Measurements from ENCODE around the gene HIVEP3.

- TF ChIP-seq NR1H2 (CRISPR knock-in tag; IDR thresholded peaks at IDR 0.05) (no peak), FOXJ3 (CRISPR knock-in tag; IDR thresholded peaks at IDR 0.05; ENCODE audit: borderline replicate concordance) (no peak), CTCF (IDR thresholded peaks at IDR 0.05) (no peak), MYBL2 (CRISPR knock-in tag; IDR thresholded peaks at IDR 0.05) (no peak), NR3C1 (CRISPR knock-in tag; conservative IDR thresholded peaks at IDR 0.05; ENCODE audit: low read depth) (no peak), ATF6 (CRISPR knock-in tag; IDR thresholded peaks at IDR 0.05) (no peak), ZNF219 (CRISPR knock-in tag; IDR thresholded peaks at IDR 0.05; ENCODE audit: borderline replicate concordance) (no peak), EMX1 (CRISPR knock-in tag; IDR thresholded peaks at IDR 0.05) (no peak), TCF7 (CRISPR knock-in tag; IDR thresholded peaks at IDR 0.05; ENCODE audit: low read depth) (no peak), ETV6 (CRISPR knock-in tag; IDR thresholded peaks at IDR 0.05) (no peak), SMAD3 (CRISPR knock-in tag; IDR thresholded peaks at IDR 0.05; ENCODE audit: borderline replicate concordance) (no peak), TEAD4 (CRISPR knock-in tag; IDR thresholded peaks at IDR 0.05) (no peak), FOXP1 (CRISPR knock-in tag; IDR thresholded peaks at IDR 0.05; ENCODE audit: borderline replicate concordance) (no peak), KAT7 (CRISPR knock-in tag; IDR thresholded peaks at IDR 0.05; ENCODE audit: borderline replicate concordance) (no peak)
Measured at GRCh38 chr1:41541592-41541952, 377.1 kb downstream of the HIVEP3 start.

Data from WTC11 (cell line).